Panc1 (cell line): ENCODE results near the gene MRRF. TPM values are rescaled to one million over a fixed set of nuclear protein-coding genes. Genes with fewer than 3 reads are reported as not detected.

ENCODE experiments used
- ATAC-seq: fragments of 200-7000 bp; cut with Tn5 transposase; 2 replicates; pipeline ENCODE4 v1.9.1; 2020; ENCODE audit warnings: mild to moderate bottlenecking, moderate library complexity
- BruUV-seq: library from RNA; stranded (reverse); fragments of 400-500 nt; replicated peaks from 2 replicates; lab custom pipeline; 2021; lab: Mats Ljungman, UMichigan
- CTCF ChIA-PET: fragments of 300-600 bp; sonication (Branson Sonifier 250); formaldehyde crosslinking; loops from one replicate; lab custom pipeline; 2022; ENCODE audit warnings: antibody characterized with exemption; lab: Charles Lee
- POLR2A ChIA-PET: fragments of 300-600 bp; sonication (Branson Sonifier 250); formaldehyde crosslinking; loops from one replicate; lab custom pipeline; 2022; ENCODE audit warnings: antibody characterized with exemption; lab: Charles Lee
- DNase-seq: peaks from one replicate; pipeline ENCODE4 v3.0.0-alpha.2; 2010; ENCODE audit warnings: low read depth, low spot score
- H3K27ac ChIP-seq: 2 replicates; pipeline ENCODE4 v1.5.1; 2011; ENCODE audit warnings: mild to moderate bottlenecking, low read length, inconsistent platforms
- H3K27me3 ChIP-seq: fragments of 200-500 bp; sonication (Bioruptor generic); 2 replicates; pipeline ENCODE4 v1.6.0; 2014; ENCODE audit warnings: low read length, inconsistent platforms; ENCODE audit not compliant: control insufficient read depth, insufficient read depth
- H3K36me3 ChIP-seq: fragments of 200-500 bp; sonication (Bioruptor generic); 2 replicates; pipeline ENCODE4 v1.5.1; 2014; ENCODE audit warnings: inconsistent platforms, mild to moderate bottlenecking, low read length, moderate library complexity; ENCODE audit not compliant: control insufficient read depth, insufficient read depth
- H3K4me1 ChIP-seq: 2 replicates; pipeline ENCODE4 v1.5.1; 2011; ENCODE audit warnings: inconsistent platforms, mild to moderate bottlenecking, low read length, moderate library complexity; ENCODE audit not compliant: control insufficient read depth, insufficient read depth
- H3K4me3 ChIP-seq, 2 experiments: 2 replicates each; pipeline ENCODE4 v1.5.1; 2011 to 2012; ENCODE audit warnings: low read depth in 2 of 2, low read length in 2 of 2, mild to moderate bottlenecking in 2 of 2, inconsistent platforms in 1 of 2, moderate library complexity in 1 of 2
- H3K9me3 ChIP-seq: fragments of 200-500 bp; sonication (Bioruptor generic); 2 replicates; pipeline ENCODE4 v1.5.1; 2014; ENCODE audit warnings: low read depth, mild to moderate bottlenecking, inconsistent platforms, low read length, moderate library complexity; ENCODE audit not compliant: control insufficient read depth, insufficient read depth
- POLR2AphosphoS5 ChIP-seq: IDR thresholded peaks from 2 replicates; pipeline ENCODE4 v1.6.1; 2012; ENCODE audit warnings: mild to moderate bottlenecking, low read depth, low read length, moderate library complexity
- SIN3A ChIP-seq: IDR thresholded peaks from 2 replicates; pipeline ENCODE4 v1.6.1; 2012; ENCODE audit warnings: low read depth, mild to moderate bottlenecking, low read length, moderate library complexity, borderline replicate concordance; ENCODE audit not compliant: insufficient read depth
- TCF7L2 ChIP-seq: IDR thresholded peaks from 2 replicates; pipeline ENCODE4 v1.6.1; 2011; ENCODE audit warnings: mild to moderate bottlenecking, low read depth, low read length, inconsistent platforms
- in situ Hi-C: cut with HindIII; loops from 2 replicates; pipeline ENCODE4 v1.10.0; 2016; ENCODE audit warnings: low sequenced_read_pairs, low pct_unique_long_range_greater_than_20kb
- intact Hi-C: fragments of 100-400 bp; cut with micrococcal nuclease; formaldehyde crosslinking; loops from one replicate; pipeline ENCODE4 v1.10.0; 2022; ENCODE audit not compliant: unreplicated experiment
- total RNA-seq: library from RNA; stranded (reverse); gene quantifications from one replicate; pipeline ENCODE4 v1.2.1, GENCODE V29; 2021; ENCODE audit not compliant: unreplicated experiment
- TF ChIP-seq, protein P1 (sequence below), 2 experiments: IDR thresholded peaks; 2 replicates each; pipeline ENCODE4 v1.6.1; 2011 to 2012; ENCODE audit warnings: low read depth in 2 of 2, control low read depth in 1 of 2, low read length in 1 of 2, mild to moderate bottlenecking in 1 of 2, moderate library complexity in 1 of 2; ENCODE audit not compliant: insufficient read depth in 1 of 2
- TF ChIP-seq, protein P2 (sequence below): fragments of 450-650 bp; IDR thresholded peaks from 2 replicates; pipeline ENCODE4 v1.5.1; 2017; ENCODE audit warnings: mild to moderate bottlenecking

MRRF gene
- total RNA-seq, 1 experiment from 2014 or later: 28.4 TPM

DNA sequence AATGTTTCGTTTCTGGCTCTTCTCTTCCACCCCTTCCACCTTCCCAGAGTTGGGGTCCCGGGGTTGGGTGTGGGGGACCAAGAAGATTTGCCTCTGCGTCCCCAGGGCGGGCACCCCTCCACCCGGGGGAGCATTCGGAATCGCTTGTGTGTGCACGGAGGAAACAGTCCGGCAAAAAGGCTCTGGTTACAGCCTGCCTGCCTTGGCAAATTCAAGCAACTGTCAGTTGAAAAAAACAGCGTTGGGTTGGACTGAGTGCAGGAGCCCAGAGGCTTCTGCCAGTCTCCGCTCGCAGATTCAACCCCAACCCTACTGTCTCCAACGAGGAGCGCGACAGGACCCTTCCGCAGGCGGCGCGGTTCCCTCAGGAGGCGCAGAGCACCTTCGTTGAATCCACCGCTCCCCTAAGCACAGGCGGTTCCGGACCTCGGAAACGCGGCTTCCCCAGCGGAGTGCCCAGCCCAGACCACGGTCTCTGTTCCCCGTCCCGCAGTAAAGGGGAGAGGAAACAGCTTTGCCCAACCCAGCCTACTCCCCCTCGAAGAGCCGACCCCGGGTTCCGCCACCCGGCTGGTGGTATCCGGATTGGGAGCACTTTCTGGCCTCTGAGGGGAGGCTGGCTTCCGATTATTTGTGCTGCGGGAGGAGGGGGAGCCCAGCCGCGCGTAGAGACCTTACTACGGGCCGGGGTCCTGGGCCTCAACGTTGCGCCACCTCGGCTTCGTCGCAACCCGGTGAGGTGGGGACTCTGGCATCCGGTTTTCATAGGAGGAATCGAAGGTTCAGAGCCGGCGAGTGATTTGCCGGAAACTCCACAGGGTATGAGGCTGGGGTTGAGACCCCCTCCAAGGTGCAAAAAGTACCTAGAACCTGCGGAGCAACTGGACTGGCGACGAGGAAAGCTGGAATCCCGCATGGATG is 45.5 kb upstream of the MRRF start:
- H3K27ac ChIP-seq: no peak overlapping the region
- CTCF ChIA-PET: no interaction called here
- POLR2A ChIA-PET: no interaction called here
- DNase-seq (no peak), ATAC-seq (no peak)
- no peaks in the 10 kb centered on the region for H3K27me3 ChIP-seq
- TF ChIP-seq, protein P1, sequence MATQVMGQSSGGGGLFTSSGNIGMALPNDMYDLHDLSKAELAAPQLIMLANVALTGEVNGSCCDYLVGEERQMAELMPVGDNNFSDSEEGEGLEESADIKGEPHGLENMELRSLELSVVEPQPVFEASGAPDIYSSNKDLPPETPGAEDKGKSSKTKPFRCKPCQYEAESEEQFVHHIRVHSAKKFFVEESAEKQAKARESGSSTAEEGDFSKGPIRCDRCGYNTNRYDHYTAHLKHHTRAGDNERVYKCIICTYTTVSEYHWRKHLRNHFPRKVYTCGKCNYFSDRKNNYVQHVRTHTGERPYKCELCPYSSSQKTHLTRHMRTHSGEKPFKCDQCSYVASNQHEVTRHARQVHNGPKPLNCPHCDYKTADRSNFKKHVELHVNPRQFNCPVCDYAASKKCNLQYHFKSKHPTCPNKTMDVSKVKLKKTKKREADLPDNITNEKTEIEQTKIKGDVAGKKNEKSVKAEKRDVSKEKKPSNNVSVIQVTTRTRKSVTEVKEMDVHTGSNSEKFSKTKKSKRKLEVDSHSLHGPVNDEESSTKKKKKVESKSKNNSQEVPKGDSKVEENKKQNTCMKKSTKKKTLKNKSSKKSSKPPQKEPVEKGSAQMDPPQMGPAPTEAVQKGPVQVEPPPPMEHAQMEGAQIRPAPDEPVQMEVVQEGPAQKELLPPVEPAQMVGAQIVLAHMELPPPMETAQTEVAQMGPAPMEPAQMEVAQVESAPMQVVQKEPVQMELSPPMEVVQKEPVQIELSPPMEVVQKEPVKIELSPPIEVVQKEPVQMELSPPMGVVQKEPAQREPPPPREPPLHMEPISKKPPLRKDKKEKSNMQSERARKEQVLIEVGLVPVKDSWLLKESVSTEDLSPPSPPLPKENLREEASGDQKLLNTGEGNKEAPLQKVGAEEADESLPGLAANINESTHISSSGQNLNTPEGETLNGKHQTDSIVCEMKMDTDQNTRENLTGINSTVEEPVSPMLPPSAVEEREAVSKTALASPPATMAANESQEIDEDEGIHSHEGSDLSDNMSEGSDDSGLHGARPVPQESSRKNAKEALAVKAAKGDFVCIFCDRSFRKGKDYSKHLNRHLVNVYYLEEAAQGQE (IDR thresholded peaks at IDR 0.05; ENCODE audit: insufficient read depth in 1 of 2, low read depth in 2 of 2, low read length in 1 of 2): no peak
- no peak for TF ChIP-seq POLR2AphosphoS5
- no peak for TF ChIP-seq TCF7L2
- TF ChIP-seq SIN3A: no peak
- TF ChIP-seq, protein P2, sequence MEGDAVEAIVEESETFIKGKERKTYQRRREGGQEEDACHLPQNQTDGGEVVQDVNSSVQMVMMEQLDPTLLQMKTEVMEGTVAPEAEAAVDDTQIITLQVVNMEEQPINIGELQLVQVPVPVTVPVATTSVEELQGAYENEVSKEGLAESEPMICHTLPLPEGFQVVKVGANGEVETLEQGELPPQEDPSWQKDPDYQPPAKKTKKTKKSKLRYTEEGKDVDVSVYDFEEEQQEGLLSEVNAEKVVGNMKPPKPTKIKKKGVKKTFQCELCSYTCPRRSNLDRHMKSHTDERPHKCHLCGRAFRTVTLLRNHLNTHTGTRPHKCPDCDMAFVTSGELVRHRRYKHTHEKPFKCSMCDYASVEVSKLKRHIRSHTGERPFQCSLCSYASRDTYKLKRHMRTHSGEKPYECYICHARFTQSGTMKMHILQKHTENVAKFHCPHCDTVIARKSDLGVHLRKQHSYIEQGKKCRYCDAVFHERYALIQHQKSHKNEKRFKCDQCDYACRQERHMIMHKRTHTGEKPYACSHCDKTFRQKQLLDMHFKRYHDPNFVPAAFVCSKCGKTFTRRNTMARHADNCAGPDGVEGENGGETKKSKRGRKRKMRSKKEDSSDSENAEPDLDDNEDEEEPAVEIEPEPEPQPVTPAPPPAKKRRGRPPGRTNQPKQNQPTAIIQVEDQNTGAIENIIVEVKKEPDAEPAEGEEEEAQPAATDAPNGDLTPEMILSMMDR: no peak
- no peaks in the 10 kb centered on the region for H3K9me3 ChIP-seq
- H3K36me3 ChIP-seq: no peaks in the 10 kb centered on the region
- BruUV-seq: no TSS peak
- no peaks in the 10 kb centered on the region for H3K4me1 ChIP-seq
- H3K4me3 ChIP-seq: no peak overlapping the region
- intact Hi-C loops: no loop called here
- in situ Hi-C loops: no loop called here

DNA sequence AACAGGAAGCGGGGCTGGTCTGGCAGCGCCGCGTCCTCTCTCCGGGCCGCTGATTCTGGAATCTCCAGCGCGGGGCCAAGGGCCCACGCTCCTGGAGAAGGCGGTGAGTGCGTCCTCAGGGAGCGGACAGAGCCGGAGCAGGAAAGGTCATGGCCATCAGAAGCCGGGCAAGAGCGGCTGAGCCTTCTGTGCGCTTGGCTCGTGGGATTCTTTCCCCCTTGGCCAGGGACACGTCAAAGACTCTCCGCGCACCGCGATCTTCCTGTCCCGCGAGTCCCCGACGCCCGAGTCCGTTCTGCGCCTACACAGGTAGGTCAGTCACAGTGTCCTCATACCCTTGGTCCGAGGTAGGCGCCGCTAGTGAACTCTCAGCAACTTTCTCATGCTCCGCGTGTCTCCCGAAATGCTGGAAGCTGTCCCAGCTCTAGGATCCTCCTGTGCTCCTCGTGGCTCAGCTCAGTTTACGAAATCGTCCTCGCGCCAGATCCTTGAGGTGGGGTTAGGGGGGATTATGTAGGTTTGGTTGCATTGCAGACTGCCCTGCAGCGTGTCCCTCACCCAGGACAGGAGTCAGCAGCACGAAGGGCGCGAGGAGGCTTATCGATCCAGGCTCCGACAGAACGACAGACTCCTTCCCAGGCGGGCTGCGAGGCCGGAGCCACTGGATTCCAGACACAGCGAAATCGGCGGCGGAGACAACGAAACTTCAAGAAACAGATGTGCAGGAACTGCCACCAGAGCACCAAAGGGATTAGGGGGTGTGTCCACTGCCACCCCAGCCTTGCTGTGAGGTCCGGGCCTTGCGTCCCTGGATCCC is 44.6 kb upstream of the MRRF start:
- intact Hi-C loops: no loop called here
- ChIA-PET POLR2A (no interaction called here), CTCF (no interaction called here)
- TF ChIP-seq TCF7L2: no peak
- TF ChIP-seq, protein P1 (IDR thresholded peaks at IDR 0.05; ENCODE audit: insufficient read depth in 1 of 2, low read depth in 2 of 2, low read length in 1 of 2): no peak
- no peak for TF ChIP-seq POLR2AphosphoS5
- TF ChIP-seq, protein P2: no peak
- TF ChIP-seq SIN3A: no peak
- no peaks in the 10 kb centered on the region for H3K9me3 ChIP-seq
- no peak overlapping the region for H3K4me3 ChIP-seq
- ATAC-seq: no peak
- H3K27me3 ChIP-seq: no peaks in the 10 kb centered on the region
- no peaks in the 10 kb centered on the region for H3K4me1 ChIP-seq
- no TSS peak for BruUV-seq
- in situ Hi-C loops: no loop called here
- no peak overlapping the region for H3K27ac ChIP-seq
- H3K36me3 ChIP-seq: no peaks in the 10 kb centered on the region
- no peak for DNase-seq
